Aorta (tissue), 5 donors: ENCODE measurements around the gene C11orf98. TPM values are rescaled to one million over a fixed set of nuclear protein-coding genes. Genes with fewer than 3 reads are reported as not detected.
A peak's percentile ranks its signal among the peaks of the same experiment; 100 is the strongest.
"Not testable (repeated sequence)": the region's sequence is repeated elsewhere in the genome, so short reads cannot be mapped to it uniquely, and the experiment has no call there.

Experiments
- ATAC-seq: fragments of 200-7000 bp; cut with Tn5 transposase; one replicate; pipeline ENCODE4 v1.9.1; 2022; ENCODE audit warnings: moderate library complexity; ENCODE audit not compliant: low FRiP score
- DNase-seq, 2 donors: peaks; one replicate each; pipeline ENCODE4 v3.0.0-alpha.2; 2020
- H3K27ac ChIP-seq, 2 donors: one replicate each; pipeline ENCODE4 v1.5.1; 2013; ENCODE audit warnings: low read length in 2 of 2, mild to moderate bottlenecking in 2 of 2, moderate library complexity in 2 of 2, control low read depth in 1 of 2, inconsistent platforms in 1 of 2, low read depth in 1 of 2
- H3K27me3 ChIP-seq, 2 donors: one replicate each; pipeline ENCODE4 v1.6.1; 2013; ENCODE audit warnings: control low read depth in 1 of 2, low read length in 1 of 2, mild to moderate bottlenecking in 1 of 2, moderate library complexity in 1 of 2; ENCODE audit not compliant: insufficient read depth in 2 of 2, control insufficient read depth in 1 of 2
- H3K36me3 ChIP-seq, 2 donors: one replicate each; pipeline ENCODE4 v1.6.1; 2013; ENCODE audit warnings: control low read depth in 1 of 2, low read length in 1 of 2, mild to moderate bottlenecking in 1 of 2; ENCODE audit not compliant: insufficient read depth in 2 of 2, control insufficient read depth in 1 of 2
- H3K4me1 ChIP-seq, 2 donors: one replicate each; pipeline ENCODE4 v1.6.1; 2013; ENCODE audit warnings: low read length in 2 of 2, control low read depth in 1 of 2, mild to moderate bottlenecking in 1 of 2, moderate library complexity in 1 of 2; ENCODE audit not compliant: insufficient read depth in 2 of 2, control insufficient read depth in 1 of 2
- H3K4me3 ChIP-seq, 2 donors: one replicate each; pipeline ENCODE4 v1.5.1; 2013; ENCODE audit warnings: low read length in 2 of 2, control low read depth in 1 of 2, mild to moderate bottlenecking in 1 of 2
- H3K9me3 ChIP-seq: one replicate; pipeline ENCODE4 v1.6.1; 2013; ENCODE audit warnings: mild to moderate bottlenecking, low read length; ENCODE audit not compliant: control insufficient read depth
- WGBS, 2 donors: extraction: QIAGEN DNeasy Blood & Tissue Kit; methylation state at CpG; one replicate each; pipeline ENCODE4 v1.1.7; 2013; 5-methylcytosine and 5-hydroxymethylcytosine counted together
- intact Hi-C, 2 donors: fragments of 100-400 bp; cut with DNase I; formaldehyde crosslinking; loops; one replicate each; pipeline versions ENCODE4 v1.14.2 to v1.15.0; 2022
- polyA plus RNA-seq, 2 donors: library from polyadenylated mRNA; stranded (reverse); fragments of 200-250 nt; gene quantifications; one replicate each; pipeline ENCODE4 v1.2.3, GENCODE V29; 2013
- total RNA-seq, 2 donors: library from RNA; stranded (reverse); fragmentation: NEBNext Ultra II Directional; extraction: Animal tissue kit (Norgen Biotek cat#: 25700); gene quantifications; one replicate each; pipeline ENCODE4 v1.2.1, GENCODE V29; 2021
- donor health status: healthy with polysubstance abuse.
- donor health status: Bipolar disorder and iron deficiency.
- donor health status: DM: no; HTN: no; CAD: no.
- donor health status: DM: no; HTN: no; CAD: no.
- donor health status: DM: yes; HTN: yes; CAD: no.

The C11orf98 gene
- total and polyA plus RNA-seq, 4 donors: 23.1 to 121 (median 53.5) TPM

DNA sequence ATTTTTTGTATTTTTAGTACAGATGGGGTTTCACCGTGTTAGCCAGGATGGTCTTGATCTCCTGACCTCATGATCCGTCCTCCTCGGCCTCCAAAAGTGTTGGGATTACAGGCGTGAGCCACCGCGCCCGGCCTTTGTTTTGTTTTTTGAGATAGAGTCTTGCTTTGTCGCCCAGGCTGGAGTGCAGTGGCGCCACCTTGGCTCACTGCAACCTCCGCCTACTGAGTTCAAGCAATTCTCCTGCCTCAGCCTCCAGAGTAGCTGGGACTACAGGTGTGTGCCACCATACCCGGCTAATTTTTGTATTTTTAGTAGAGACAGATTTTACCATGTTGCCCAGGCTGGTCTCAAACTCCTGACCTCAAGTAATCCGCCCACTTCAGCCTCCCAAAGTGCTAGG is 14.7 kb downstream of the C11orf98 start:
- H3K9me3 ChIP-seq, intact Hi-C loops, DNase-seq, H3K4me1 ChIP-seq, H3K36me3 ChIP-seq, ATAC-seq, H3K27ac ChIP-seq, H3K4me3 ChIP-seq, H3K27me3 ChIP-seq: not testable (repeated sequence)
- WGBS, 2 donors: 95 to 96% methylated on average over 12 of the region's 12 CpGs

DNA sequence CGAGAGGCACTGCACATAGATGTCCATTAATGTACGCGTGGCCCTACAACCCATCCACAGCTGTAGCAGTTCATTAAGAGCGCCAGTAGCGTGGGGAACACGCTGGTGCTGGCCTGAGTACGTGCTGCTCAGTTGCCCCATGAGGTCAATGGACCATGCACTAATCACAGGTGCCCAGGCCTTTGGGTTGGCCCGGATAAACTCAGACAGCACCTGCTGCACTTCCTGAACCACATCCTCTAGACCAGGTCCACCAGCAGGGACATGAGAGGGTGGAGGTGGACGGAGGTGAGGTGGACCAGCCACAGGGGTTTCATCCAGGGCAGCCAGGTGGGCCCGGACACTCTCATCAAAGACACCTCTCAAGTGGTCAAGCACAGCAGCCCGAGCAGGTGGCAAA is 15.5 kb downstream of the C11orf98 start:
- Histone ChIP-seq H3K9me3 (no peaks in the 10 kb centered on the region), H3K27ac (no peak overlapping the region), H3K4me3 (no peak overlapping the region), H3K36me3 (no peaks in the 10 kb centered on the region), H3K27me3 (no peaks in the 10 kb centered on the region), H3K4me1 (peaks cover 0 to 4% of the 10 kb centered on the region in 2 donors)
- no peak for ATAC-seq
- intact Hi-C loops: no loop called here
- 89 to 90% methylated on average over 11 of the region's 11 CpGs for WGBS, 2 donors
- no peak for DNase-seq

DNA sequence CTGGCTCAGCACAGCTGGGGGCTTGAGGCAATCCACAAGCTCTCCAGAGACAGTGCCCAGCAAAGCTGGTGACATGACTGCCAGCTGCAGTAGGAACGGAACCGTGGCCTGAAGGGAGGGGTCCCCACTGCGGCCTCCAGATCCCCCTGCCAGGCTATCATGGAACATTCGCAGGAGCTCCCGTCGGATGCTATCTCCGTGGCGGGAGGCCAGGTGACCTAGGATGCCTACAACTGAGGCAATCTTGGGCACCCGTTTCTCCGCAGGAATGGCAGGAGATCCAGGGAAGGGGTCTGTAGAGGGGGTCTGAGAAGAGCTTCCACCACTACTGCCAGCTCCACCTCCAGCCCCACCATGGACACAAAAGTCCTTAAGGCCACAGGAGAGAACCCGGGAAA is 16.0 kb downstream of the C11orf98 start:
- intact Hi-C loops: no loop called here
- no peak for DNase-seq
- peaks cover 0 to 4% of the 10 kb centered on the region in 2 donors for H3K4me1 ChIP-seq

DNA sequence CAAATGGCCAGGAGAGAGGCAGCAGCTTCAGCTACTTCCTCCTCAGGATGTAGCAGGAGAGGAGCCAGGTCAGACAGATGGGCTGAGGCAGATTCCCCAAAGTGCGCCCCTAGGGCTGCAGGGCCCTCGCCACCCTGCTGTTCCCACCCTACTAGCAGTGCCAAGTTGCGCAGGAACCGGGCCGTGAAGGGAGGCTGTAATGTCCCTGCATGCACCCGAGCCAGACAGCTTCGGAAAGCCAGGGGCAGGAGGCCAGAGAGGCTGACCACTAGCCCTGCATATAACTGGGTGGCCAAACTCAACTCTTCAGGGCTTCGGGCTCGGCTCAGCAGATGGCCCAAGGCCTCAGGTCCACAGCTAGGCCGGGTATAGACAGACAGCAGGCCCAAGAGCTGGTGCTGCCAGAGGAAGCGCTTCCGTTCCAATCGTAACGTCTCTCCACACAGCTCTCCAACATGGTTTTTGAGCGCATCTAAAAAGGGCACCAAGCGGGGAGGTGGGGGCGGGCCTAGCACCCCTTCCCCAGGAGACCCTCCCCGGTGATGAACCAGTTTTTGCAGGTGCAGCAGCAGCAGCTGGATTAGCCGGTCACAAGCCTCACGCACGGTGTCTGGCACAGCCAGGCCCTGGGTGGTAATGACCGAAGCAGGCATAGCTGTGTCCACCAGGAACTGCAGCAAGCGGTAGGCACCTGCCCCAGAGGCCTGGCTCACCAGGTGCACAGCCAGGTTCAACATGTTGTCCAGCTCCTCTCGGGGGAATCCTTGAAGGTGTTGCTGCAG is 16.6 kb downstream of the C11orf98 start:
- DNase-seq (no peak), ATAC-seq (no peak)
- H3K36me3 ChIP-seq: no peaks in the 10 kb centered on the region
- WGBS, 2 donors: 88 to 90% methylated on average over 23 to 24 of the region's 24 CpGs
- intact Hi-C loops: no loop called here
- H3K4me1 ChIP-seq: peaks cover 0 to 4% of the 10 kb centered on the region in 2 donors
- H3K4me3 ChIP-seq: no peak overlapping the region
- H3K27me3 ChIP-seq: no peaks in the 10 kb centered on the region
- no peak overlapping the region for H3K27ac ChIP-seq
- no peaks in the 10 kb centered on the region for H3K9me3 ChIP-seq

More for the DNA sequence above, 16.0 kb downstream of the C11orf98 start:
- Histone ChIP-seq H3K27me3 (no peaks in the 10 kb centered on the region), H3K4me3 (no peak overlapping the region), H3K36me3 (no peaks in the 10 kb centered on the region), H3K9me3 (no peaks in the 10 kb centered on the region), H3K27ac (no peak overlapping the region)
- WGBS, 2 donors: 86 to 87% methylated on average over 11 of the region's 11 CpGs
- no peak for ATAC-seq

DNA sequence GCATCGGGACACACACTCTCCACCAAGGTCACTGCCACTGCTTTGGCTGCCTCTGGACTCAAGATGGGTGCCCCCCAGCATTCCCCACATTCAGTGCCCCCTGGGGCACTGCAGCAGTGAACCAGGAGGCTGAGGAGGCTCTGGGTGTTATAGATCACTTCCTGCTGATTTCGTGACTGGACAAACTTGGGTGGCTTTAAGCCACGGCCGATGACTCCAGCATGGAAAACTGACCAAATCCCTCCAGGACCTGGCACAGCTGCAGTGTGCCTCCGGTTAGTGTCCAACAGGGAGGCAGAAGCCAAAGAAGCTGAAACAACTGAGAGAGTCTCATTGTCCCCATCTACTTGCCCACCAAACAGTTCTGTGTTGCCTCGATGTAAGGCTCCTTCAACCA is 17.4 kb downstream of the C11orf98 start:
- no peaks in the 10 kb centered on the region for H3K27me3 ChIP-seq
- H3K4me1 ChIP-seq: peaks cover 0 to 4% of the 10 kb centered on the region in 2 donors
- no peaks in the 10 kb centered on the region for H3K36me3 ChIP-seq
- WGBS, 2 donors: 78 to 83% methylated on average over 6 of the region's 6 CpGs
- DNase-seq: no peak
- no peaks in the 10 kb centered on the region for H3K9me3 ChIP-seq
- ATAC-seq: no peak
- H3K27ac ChIP-seq: no peak overlapping the region
- no peak overlapping the region for H3K4me3 ChIP-seq
- intact Hi-C loops: no loop called here

DNA sequence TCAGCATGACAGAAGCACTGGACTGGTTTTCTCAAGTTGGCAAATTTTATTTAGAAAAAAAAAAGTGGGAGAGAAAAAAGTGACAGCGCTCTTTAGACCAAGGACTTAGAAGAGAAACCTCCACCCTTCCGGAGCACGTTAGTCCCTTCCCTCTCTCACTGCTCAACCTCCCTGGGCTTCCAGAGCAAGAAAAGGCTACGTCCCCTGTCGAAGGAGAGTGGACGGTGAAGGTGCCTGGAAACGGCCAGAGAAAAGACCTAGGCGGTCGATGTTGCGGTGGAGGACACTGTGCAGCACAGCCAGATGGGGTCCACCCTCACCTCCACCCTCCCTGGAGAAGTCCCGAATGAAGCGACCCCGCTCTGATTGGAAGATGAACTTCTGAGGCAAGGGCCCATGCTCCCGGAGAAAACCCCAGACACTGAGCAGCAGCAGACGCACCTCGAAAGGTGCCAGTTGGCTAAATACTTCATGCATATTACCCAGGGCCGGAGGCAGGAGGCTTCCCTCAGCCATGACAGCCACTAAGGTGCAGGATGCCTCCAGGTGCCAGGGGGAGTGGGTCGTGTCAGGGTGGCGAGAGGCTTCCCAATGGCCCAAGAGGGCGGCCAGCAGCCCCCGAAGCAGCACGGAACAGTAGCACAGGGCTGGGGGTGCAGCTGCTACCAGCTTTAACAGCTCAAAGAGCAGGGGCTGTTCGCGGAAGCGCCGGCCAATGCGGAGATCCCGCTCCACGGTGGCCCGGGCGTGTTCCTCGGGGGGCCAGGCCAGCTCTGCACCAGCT is 18.0 kb downstream of the C11orf98 start:
- intact Hi-C loops: no loop called here
- no peak for ATAC-seq

DNA sequence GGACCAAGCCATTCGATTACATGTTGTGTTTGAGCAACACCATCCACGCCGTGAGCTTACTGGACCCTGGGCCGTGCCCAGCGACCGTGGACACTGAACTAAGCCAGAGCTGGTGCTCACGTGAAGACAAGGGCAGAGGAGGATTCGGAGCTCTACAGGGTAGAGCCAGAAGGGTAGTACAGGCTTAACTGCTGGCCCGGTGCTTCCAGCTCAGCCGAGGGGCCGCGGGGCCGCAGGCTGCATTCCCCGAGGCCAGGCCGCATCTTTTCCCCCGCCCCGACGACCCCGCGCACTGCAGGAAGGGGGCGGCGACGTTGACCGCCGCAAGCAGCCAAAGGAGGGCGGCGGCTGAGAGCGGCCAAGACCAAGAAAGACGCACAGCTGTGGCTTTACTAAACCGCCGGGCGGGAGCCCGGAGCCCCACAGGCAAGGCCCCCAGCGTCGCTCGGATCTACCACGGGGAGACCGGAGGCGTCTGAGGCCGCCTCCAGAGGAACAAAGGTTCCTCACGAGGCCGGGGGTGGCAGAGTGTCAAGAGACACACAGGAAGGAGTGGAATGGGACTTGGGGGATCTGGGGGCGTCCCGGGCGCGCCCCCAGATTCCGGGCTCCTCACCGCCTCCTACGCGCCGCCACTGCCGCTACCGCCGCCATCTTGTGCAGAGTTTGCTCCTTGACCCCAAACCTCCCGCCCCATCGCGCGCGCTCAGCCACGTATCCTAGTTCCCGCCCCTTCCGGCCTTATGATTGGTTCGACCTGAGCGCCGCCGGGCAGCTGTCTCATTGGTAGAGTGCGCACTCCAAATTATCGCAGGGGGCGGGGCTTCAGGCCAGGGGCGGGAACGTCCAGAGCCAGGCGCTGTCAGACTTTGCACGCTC is 18.8 kb downstream of the C11orf98 start, which contains the start of gene GANAB:
Gene GANAB, minus strand, starts transcription at position 668 of the 879 bp plus-strand sequence. Its CDS starts 14 bp downstream, at position 654.
- 0 to 1% methylated on average over 71 to 73 of the region's 73 CpGs for WGBS, 2 donors
- no peaks in the 10 kb centered on the region for H3K36me3 ChIP-seq

More for the DNA sequence above, 18.0 kb downstream of the C11orf98 start:
- H3K4me3 ChIP-seq: no peak overlapping the region
- no peaks in the 10 kb centered on the region for H3K4me1 ChIP-seq
- no peaks in the 10 kb centered on the region for H3K9me3 ChIP-seq
- H3K27me3 ChIP-seq: no peaks in the 10 kb centered on the region
- H3K27ac ChIP-seq: peak overlapping the region in 1 of 2 donors; percentile 71
- no peaks in the 10 kb centered on the region for H3K36me3 ChIP-seq
- peak in 1 of 2 donors; percentile 51 for DNase-seq
- 56 to 57% methylated on average over 32 of the region's 32 CpGs for WGBS, 2 donors

DNA sequence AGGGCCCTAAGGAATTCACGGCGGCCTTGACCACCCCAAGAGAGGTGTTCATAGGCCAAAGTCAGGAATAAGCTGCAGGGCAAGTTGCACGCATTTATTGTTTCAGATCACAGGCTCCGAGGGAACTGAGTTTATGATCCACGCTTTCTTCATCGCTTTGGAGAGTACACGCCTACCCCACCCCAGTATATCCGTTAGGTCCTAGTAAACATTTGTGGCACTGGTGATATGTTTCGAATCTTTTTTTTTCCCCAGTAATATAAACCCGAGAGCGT is 19.4 kb downstream of the C11orf98 start:
- Histone ChIP-seq H3K27me3 (no peaks in the 10 kb centered on the region), H3K4me3 (peak overlapping the region in 1 of 2 donors; percentile 87), H3K27ac (no peak overlapping the region), H3K9me3 (no peaks in the 10 kb centered on the region), H3K36me3 (no peaks in the 10 kb centered on the region), H3K4me1 (no peaks in the 10 kb centered on the region)
- intact Hi-C loops: no loop called here
- ATAC-seq (no peak), DNase-seq (no peak)
- WGBS, 2 donors: 13 to 17% methylated on average over 11 of the region's 11 CpGs

More for the DNA sequence above, 18.8 kb downstream of the C11orf98 start, which contains the start of gene GANAB:
- DNase-seq (peak; percentile 100), ATAC-seq (peak; percentile 99)
- H3K4me3 ChIP-seq: peak within 1 kb of the TSS; percentile 74 to 87
- intact Hi-C loops: no loop called here
- H3K4me1 ChIP-seq: no peaks in the 10 kb centered on the region
- no peaks in the 10 kb centered on the region for H3K27me3 ChIP-seq
- peak within 1 kb of the TSS; percentile 80 to 81 for H3K27ac ChIP-seq
- no peaks in the 10 kb centered on the region for H3K9me3 ChIP-seq
